ENCODE measurements around the gene RALB.

Gene RALB

DNA sequence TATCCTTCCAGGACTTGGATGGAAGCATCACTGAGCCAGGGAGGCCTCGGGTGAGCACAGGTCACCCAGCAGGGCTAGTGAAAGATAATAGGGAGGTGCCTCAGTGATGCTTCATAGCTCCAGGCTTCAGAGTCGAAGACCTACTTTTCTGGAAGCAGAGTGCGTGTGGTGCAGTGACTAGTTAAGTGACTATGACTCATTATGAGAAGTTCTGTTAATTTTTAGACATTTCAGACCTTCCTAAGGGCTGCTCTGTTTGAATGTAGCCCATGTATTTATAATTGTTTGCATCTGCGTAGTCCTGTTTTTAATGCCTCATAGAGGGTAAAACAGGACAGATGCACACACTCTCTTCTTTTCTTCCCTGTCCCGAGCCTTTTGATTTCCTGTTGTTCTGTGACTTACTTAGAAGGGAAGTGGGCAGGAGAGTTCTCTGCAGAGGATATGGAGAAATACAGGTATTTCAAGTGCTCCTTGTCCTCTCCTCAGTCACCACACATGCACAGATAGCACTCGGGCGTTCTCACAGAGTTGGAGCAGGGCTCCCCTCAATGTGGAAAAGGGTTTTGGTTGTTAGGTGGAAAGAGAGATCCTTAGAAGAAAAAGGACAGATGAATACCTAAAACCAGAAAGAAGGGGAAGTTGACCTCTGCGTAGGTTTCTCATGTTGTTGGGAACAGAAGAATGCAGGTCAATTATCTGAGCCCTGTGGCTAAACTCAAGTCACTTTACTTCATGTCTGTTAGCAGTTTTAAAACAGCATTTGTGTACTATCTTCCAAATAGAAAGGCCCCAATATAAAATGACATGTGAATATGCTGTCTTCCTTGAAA lies 34.7 kb downstream of the RALB start:
- ChIA-PET CTCF (interaction anchor here (0.6 kb wide), 1 partner anchor 438 kb away, joined by 5 read pairs; no protein-coding TSS in a partner anchor), POLR2A (no interaction called here)
- no peaks in the 10 kb centered on the region for H3K4me1 ChIP-seq (ENCODE audit: control insufficient read depth, insufficient read depth, low read length)
- H3K4me3 ChIP-seq (ENCODE audit: low read depth, low read length): no peak overlapping the region
- no peak for TF ChIP-seq ZNF660 (tag by site-specific recombination; IDR thresholded peaks at IDR 0.05)
- TF ChIP-seq ZBTB17 (tag by site-specific recombination; IDR thresholded peaks at IDR 0.05): peak; percentile 36; the same call in 1 of the 2 replicates
- TF ChIP-seq ZSCAN16 (tag by site-specific recombination; IDR thresholded peaks at IDR 0.05): no peak
- TF ChIP-seq ZBTB20 (tag by site-specific recombination; IDR thresholded peaks at IDR 0.05): no peak
- peaks cover 0 to 12% of the 10 kb centered on the region in 2 experiments; a peak in 1 of 3 replicates for H3K36me3 ChIP-seq (ENCODE audit: control insufficient read depth in 2 of 2, insufficient read depth in 1 of 2, low read length in 2 of 2)
- no peak overlapping the region for H3K27ac ChIP-seq (ENCODE audit: extremely low read depth, low read depth, low read length)
- no peaks in the 10 kb centered on the region for H3K9me3 ChIP-seq (ENCODE audit: control insufficient read depth, insufficient read depth, low read depth, low read length)

GRCh38 chr2:120288016-120288373 lies 35.3 kb downstream of the RALB start:
- no peak overlapping the region for H3K27ac ChIP-seq (ENCODE audit: extremely low read depth, low read depth, low read length)
- ChIA-PET POLR2A (no interaction called here), CTCF (no interaction called here)
- no peaks in the 10 kb centered on the region for H3K4me1 ChIP-seq (ENCODE audit: control insufficient read depth, insufficient read depth, low read length)
- H3K36me3 ChIP-seq (ENCODE audit: control insufficient read depth in 2 of 2, insufficient read depth in 1 of 2, low read length in 2 of 2): peaks cover 0 to 13% of the 10 kb centered on the region in 2 experiments; a peak in 1 of 3 replicates
- TF ChIP-seq ZNF248 (tag by site-specific recombination; IDR thresholded peaks at IDR 0.05) (no peak), ZNF658 (tag by site-specific recombination; IDR thresholded peaks at IDR 0.05) (no peak), ZNF214 (tag by site-specific recombination; IDR thresholded peaks at IDR 0.05; ENCODE audit: borderline replicate concordance) (no peak), ZNF354C (tag by site-specific recombination; IDR thresholded peaks at IDR 0.05; ENCODE audit: borderline replicate concordance, low read depth) (no peak), ZNF211 (tag by site-specific recombination; IDR thresholded peaks at IDR 0.05; ENCODE audit: low read depth) (no peak), ZNF391 (tag by site-specific recombination; IDR thresholded peaks at IDR 0.05; ENCODE audit: borderline replicate concordance, low read depth) (no peak), PRDM10 (tag by site-specific recombination; IDR thresholded peaks at IDR 0.05) (no peak), ZNF518A (tag by site-specific recombination; conservative IDR thresholded peaks at IDR 0.05; ENCODE audit: low read depth) (no peak), YY1 (tag by site-specific recombination; IDR thresholded peaks at IDR 0.05) (no peak), ZNF404 (tag by site-specific recombination; IDR thresholded peaks at IDR 0.05) (no peak), ZNF223 (tag by site-specific recombination; IDR thresholded peaks at IDR 0.05) (no peak)
- no peaks in the 10 kb centered on the region for H3K9me3 ChIP-seq (ENCODE audit: control insufficient read depth, insufficient read depth, low read depth, low read length)
- H3K4me3 ChIP-seq (ENCODE audit: low read depth, low read length): no peak overlapping the region

All from HEK293 (cell line).